ENCODE data around the gene SLC22A13.

Gene SLC22A13

GRCh38 chr3:38260474-38260873 is 5.1 kb upstream of the SLC22A13 start:
- Histone ChIP-seq H3K27ac (ENCODE audit: low read length) (no peak overlapping the region), H3K4me3 (ENCODE audit: low read length) (no peak overlapping the region), H3K36me3 (ENCODE audit: control insufficient read depth, insufficient read depth, low read length) (no peaks in the 10 kb centered on the region), H3K9me3 (ENCODE audit: control insufficient read depth, insufficient read depth, low read length) (no peaks in the 10 kb centered on the region), H3K27me3 (ENCODE audit: control insufficient read depth, insufficient read depth, low read length) (no peaks in the 10 kb centered on the region), H3K4me1 (ENCODE audit: control insufficient read depth, insufficient read depth, low read length) (no peaks in the 10 kb centered on the region)
- DNase-seq (ENCODE audit: low read depth, low spot score): no peak
- no CpG with 5 or more reads among the region's 2 CpGs for WGBS (ENCODE audit: insufficient coverage, insufficient read length)

DNA sequence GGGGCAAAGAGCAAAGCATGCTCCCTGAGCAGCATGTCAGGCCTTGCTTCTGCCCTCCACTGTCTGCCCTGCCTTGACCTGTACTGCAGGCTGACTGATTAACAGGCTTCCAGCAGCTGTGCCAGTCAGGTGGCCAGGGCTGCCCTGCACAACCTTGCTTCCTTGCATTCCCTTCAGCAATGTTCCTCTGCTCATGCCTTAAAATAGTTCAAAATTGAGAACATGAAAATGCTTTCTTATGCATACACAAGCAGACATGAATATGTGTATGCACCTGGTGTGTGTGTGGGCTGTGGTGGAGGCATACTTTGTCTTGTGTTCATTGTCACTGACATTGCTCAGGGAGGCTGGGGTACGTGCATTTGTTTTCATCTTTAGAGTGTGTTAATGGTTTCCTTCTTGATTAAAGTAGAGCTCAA is 1.2 kb upstream of the SLC22A13 start:
- H3K27me3 ChIP-seq (ENCODE audit: control insufficient read depth, insufficient read depth, low read length): no peaks in the 10 kb centered on the region
- H3K27ac ChIP-seq (ENCODE audit: low read length): no peak overlapping the region
- WGBS (ENCODE audit: insufficient coverage, insufficient read length): no CpG with 5 or more reads among the region's 1 CpG
- DNase-seq (ENCODE audit: low read depth, low spot score): no peak
- no peaks in the 10 kb centered on the region for H3K9me3 ChIP-seq (ENCODE audit: control insufficient read depth, insufficient read depth, low read length)
- no peaks in the 10 kb centered on the region; the same call in 1 of the 2 replicates for H3K4me1 ChIP-seq (ENCODE audit: control insufficient read depth, insufficient read depth, low read length)
- no peaks in the 10 kb centered on the region for H3K36me3 ChIP-seq (ENCODE audit: control insufficient read depth, insufficient read depth, low read length)
- no peak overlapping the region for H3K4me3 ChIP-seq (ENCODE audit: low read length)

DNA sequence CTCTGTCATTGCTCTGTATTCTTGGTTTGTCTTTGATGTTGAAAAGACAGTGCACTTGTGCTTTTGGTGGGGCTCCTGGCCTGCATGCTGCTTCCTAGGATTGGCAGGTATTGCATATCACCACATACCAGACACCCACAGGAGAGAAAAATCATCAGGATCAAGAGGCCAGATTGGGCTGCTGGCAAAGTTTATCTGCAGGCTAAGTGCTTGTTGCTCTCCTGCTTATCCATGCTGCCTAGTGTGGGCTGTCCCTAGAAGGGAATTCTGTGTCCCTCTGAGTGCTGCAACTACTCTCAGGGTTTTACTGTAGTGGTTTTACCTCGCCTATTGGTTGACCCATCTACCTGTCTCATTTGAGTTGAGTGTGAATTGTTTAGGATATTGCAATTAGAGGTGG is 833 bp upstream of the SLC22A13 start:
- Histone ChIP-seq H3K27ac (ENCODE audit: low read length) (no peak overlapping the region), H3K4me1 (ENCODE audit: control insufficient read depth, insufficient read depth, low read length) (no peaks in the 10 kb centered on the region; the same call in 1 of the 2 replicates), H3K27me3 (ENCODE audit: control insufficient read depth, insufficient read depth, low read length) (no peaks in the 10 kb centered on the region), H3K9me3 (ENCODE audit: control insufficient read depth, insufficient read depth, low read length) (no peaks in the 10 kb centered on the region), H3K4me3 (ENCODE audit: low read length) (no peak overlapping the region), H3K36me3 (ENCODE audit: control insufficient read depth, insufficient read depth, low read length) (no peaks in the 10 kb centered on the region)
- DNase-seq (ENCODE audit: low read depth, low spot score): no peak
- no CpG with 5 or more reads among the region's 1 CpG for WGBS (ENCODE audit: insufficient coverage, insufficient read length)

DNA sequence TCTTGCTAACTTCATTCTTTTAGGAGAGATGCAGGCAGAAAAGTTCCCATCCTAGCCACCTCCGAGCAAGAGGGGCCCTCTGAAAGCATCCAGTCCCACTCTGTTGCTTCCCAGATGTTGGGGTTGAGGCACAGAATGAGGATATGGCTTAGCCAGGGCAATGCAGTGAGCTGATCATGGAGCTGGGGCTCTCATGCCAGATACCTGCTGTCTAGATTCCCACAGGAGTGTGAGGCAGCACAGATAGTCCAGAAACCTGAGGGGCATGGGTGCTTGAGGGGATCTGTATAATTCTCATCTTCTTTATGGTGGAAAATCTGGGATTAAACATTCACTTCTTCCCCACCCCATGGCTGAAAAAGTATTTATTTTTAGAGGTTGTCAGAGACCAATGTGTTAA is 1.2 kb downstream of the SLC22A13 start:
- DNase-seq (ENCODE audit: low read depth, low spot score): no peak
- Histone ChIP-seq H3K4me3 (ENCODE audit: low read length) (no peak overlapping the region), H3K9me3 (ENCODE audit: control insufficient read depth, insufficient read depth, low read length) (no peaks in the 10 kb centered on the region), H3K27ac (ENCODE audit: low read length) (no peak overlapping the region), H3K4me1 (ENCODE audit: control insufficient read depth, insufficient read depth, low read length) (no peaks in the 10 kb centered on the region; the same call in 1 of the 2 replicates), H3K27me3 (ENCODE audit: control insufficient read depth, insufficient read depth, low read length) (no peaks in the 10 kb centered on the region), H3K36me3 (ENCODE audit: control insufficient read depth, insufficient read depth, low read length) (no peaks in the 10 kb centered on the region)
- WGBS (ENCODE audit: insufficient coverage, insufficient read length): no CpG with 5 or more reads among the region's 1 CpG

DNA sequence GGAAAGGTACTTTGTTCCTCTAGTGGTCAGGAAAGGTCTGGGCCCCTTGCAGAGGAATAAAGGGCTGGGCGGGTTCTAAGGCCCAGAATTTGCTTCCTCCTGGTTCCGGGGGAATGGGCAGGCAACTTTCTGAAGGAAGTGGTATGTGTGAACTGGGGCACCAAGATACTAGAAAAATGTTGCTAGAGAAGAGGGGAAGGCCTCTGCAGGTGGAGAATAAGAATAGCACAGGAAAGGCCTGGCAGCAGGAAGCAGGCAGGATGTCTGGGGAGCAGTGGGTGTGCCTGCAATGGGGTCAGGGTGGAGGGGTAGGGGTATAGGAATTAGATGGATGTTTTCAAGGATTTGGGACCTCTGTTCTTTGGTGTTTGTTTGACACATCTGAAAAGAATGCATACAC is 2.0 kb downstream of the SLC22A13 start:
- H3K36me3 ChIP-seq (ENCODE audit: control insufficient read depth, insufficient read depth, low read length): no peaks in the 10 kb centered on the region
- no CpG with 5 or more reads among the region's 2 CpGs for WGBS (ENCODE audit: insufficient coverage, insufficient read length)
- H3K27ac ChIP-seq (ENCODE audit: low read length): no peak overlapping the region
- no peak for DNase-seq (ENCODE audit: low read depth, low spot score)
- H3K9me3 ChIP-seq (ENCODE audit: control insufficient read depth, insufficient read depth, low read length): no peaks in the 10 kb centered on the region
- no peaks in the 10 kb centered on the region; the same call in 1 of the 2 replicates for H3K4me1 ChIP-seq (ENCODE audit: control insufficient read depth, insufficient read depth, low read length)
- H3K4me3 ChIP-seq (ENCODE audit: low read length): no peak overlapping the region
- H3K27me3 ChIP-seq (ENCODE audit: control insufficient read depth, insufficient read depth, low read length): no peaks in the 10 kb centered on the region

DNA sequence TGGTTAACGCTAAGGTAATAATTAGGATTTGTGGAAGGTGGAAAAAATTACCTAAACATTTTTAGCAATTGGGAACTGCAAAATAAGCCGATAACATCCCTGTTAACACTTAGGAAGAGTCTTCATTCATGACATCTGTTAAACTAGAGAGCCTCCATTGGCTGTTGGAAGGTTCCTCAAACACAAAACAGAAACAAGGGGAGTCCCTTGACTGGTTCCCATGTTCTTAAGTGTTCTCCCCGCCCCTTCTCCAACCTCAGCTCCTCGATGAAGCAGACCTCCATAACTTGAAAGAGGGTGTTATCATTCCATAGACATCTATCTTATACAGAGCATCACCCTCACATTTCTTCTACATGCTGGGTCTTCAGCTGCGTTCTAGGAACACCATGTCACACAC is 2.5 kb downstream of the SLC22A13 start:
- Histone ChIP-seq H3K9me3 (ENCODE audit: control insufficient read depth, insufficient read depth, low read length) (no peaks in the 10 kb centered on the region), H3K27me3 (ENCODE audit: control insufficient read depth, insufficient read depth, low read length) (no peaks in the 10 kb centered on the region), H3K4me1 (ENCODE audit: control insufficient read depth, insufficient read depth, low read length) (no peaks in the 10 kb centered on the region; the same call in 1 of the 2 replicates), H3K36me3 (ENCODE audit: control insufficient read depth, insufficient read depth, low read length) (no peaks in the 10 kb centered on the region), H3K27ac (ENCODE audit: low read length) (no peak overlapping the region), H3K4me3 (ENCODE audit: low read length) (no peak overlapping the region)
- WGBS (ENCODE audit: insufficient coverage, insufficient read length): no CpG with 5 or more reads among the region's 5 CpGs
- no peak for DNase-seq (ENCODE audit: low read depth, low spot score)

GRCh38 chr3:38268522-38268921 is 2.9 kb downstream of the SLC22A13 start:
- Histone ChIP-seq H3K27me3 (ENCODE audit: control insufficient read depth, insufficient read depth, low read length) (no peaks in the 10 kb centered on the region), H3K4me1 (ENCODE audit: control insufficient read depth, insufficient read depth, low read length) (no peaks in the 10 kb centered on the region; the same call in 1 of the 2 replicates), H3K4me3 (ENCODE audit: low read length) (no peak overlapping the region), H3K27ac (ENCODE audit: low read length) (no peak overlapping the region), H3K36me3 (ENCODE audit: control insufficient read depth, insufficient read depth, low read length) (no peaks in the 10 kb centered on the region), H3K9me3 (ENCODE audit: control insufficient read depth, insufficient read depth, low read length) (no peaks in the 10 kb centered on the region)
- no CpG with 5 or more reads among the region's 1 CpG for WGBS (ENCODE audit: insufficient coverage, insufficient read length)
- no peak for DNase-seq (ENCODE audit: low read depth, low spot score)

DNA sequence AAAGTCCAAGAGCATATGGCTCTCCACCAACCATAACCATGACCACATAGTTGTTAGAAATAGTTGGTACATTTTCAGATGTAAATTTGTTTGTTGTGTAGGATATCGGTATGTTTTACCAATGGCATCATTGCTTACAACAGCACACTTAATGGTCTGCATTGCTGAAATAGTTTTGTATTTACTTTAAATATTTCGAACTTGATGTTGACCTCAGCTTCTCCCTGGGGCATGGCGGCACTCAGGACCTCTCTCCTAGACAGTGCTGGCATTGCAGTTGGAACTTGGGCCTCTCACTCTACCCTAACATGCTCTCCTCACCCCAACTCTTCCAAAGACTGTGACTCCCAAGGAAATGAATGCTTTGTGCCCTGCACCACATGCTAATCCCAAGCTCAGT is 5.0 kb downstream of the SLC22A13 start:
- Histone ChIP-seq H3K9me3 (ENCODE audit: control insufficient read depth, insufficient read depth, low read length) (no peaks in the 10 kb centered on the region), H3K27me3 (ENCODE audit: control insufficient read depth, insufficient read depth, low read length) (no peaks in the 10 kb centered on the region), H3K4me1 (ENCODE audit: control insufficient read depth, insufficient read depth, low read length) (no peaks in the 10 kb centered on the region; the same call in 1 of the 2 replicates), H3K4me3 (ENCODE audit: low read length) (no peak overlapping the region), H3K27ac (ENCODE audit: low read length) (no peak overlapping the region), H3K36me3 (ENCODE audit: control insufficient read depth, insufficient read depth, low read length) (no peaks in the 10 kb centered on the region)
- DNase-seq (ENCODE audit: low read depth, low spot score): no peak
- no CpG with 5 or more reads among the region's 3 CpGs for WGBS (ENCODE audit: insufficient coverage, insufficient read length)

DNA sequence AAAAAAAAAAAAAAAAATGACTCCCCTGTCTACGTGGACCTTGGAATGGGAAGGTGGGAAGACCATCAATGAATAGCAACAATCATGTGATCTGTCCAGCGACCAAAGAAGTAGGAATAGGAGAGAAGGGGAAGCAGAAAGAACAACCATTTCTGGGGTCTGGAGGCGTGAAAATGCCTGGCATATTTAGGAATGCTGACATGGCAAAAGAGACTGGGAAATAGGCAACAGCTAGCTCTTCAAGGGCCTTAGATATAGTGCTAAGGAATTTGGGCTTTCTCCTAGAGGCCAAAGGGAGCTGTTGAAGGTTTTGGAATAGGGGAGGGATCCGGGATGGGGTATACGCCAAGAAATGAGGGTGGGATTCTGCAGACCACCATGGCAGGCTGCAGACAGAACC is 5.9 kb downstream of the SLC22A13 start:
- no peak for DNase-seq (ENCODE audit: low read depth, low spot score)
- no peaks in the 10 kb centered on the region for H3K9me3 ChIP-seq (ENCODE audit: control insufficient read depth, insufficient read depth, low read length)
- no CpG with 5 or more reads among the region's 5 CpGs for WGBS (ENCODE audit: insufficient coverage, insufficient read length)
- H3K4me3 ChIP-seq (ENCODE audit: low read length): no peak overlapping the region
- no peak overlapping the region for H3K27ac ChIP-seq (ENCODE audit: low read length)
- H3K36me3 ChIP-seq (ENCODE audit: control insufficient read depth, insufficient read depth, low read length): no peaks in the 10 kb centered on the region
- no peaks in the 10 kb centered on the region; the same call in 1 of the 2 replicates for H3K4me1 ChIP-seq (ENCODE audit: control insufficient read depth, insufficient read depth, low read length)
- H3K27me3 ChIP-seq (ENCODE audit: control insufficient read depth, insufficient read depth, low read length): no peaks in the 10 kb centered on the region

GRCh38 chr3:38274864-38275649 is 9.4 kb downstream of the SLC22A13 start:
- no peak for DNase-seq (ENCODE audit: low read depth, low spot score)
- no peak overlapping the region for H3K27ac ChIP-seq (ENCODE audit: low read length)
- no CpG with 5 or more reads among the region's 21 CpGs for WGBS (ENCODE audit: insufficient coverage, insufficient read length)
- no peaks in the 10 kb centered on the region for H3K4me1 ChIP-seq (ENCODE audit: control insufficient read depth, insufficient read depth, low read length)
- no peaks in the 10 kb centered on the region for H3K27me3 ChIP-seq (ENCODE audit: control insufficient read depth, insufficient read depth, low read length)
- no peaks in the 10 kb centered on the region for H3K36me3 ChIP-seq (ENCODE audit: control insufficient read depth, insufficient read depth, low read length)
- H3K4me3 ChIP-seq (ENCODE audit: low read length): no peak overlapping the region; the same call in 1 of the 2 replicates
- H3K9me3 ChIP-seq (ENCODE audit: control insufficient read depth, insufficient read depth, low read length): no peaks in the 10 kb centered on the region

- no CpG with 5 or more reads among the region's 8 CpGs for WGBS (ENCODE audit: insufficient coverage, insufficient read length)
- no peak overlapping the region for H3K27ac ChIP-seq (ENCODE audit: low read length)
- no peaks in the 10 kb centered on the region for H3K9me3 ChIP-seq (ENCODE audit: control insufficient read depth, insufficient read depth, low read length)
- H3K27me3 ChIP-seq (ENCODE audit: control insufficient read depth, insufficient read depth, low read length): no peaks in the 10 kb centered on the region
- H3K4me3 ChIP-seq (ENCODE audit: low read length): no peak overlapping the region
- DNase-seq (ENCODE audit: low read depth, low spot score): no peak
- no peaks in the 10 kb centered on the region for H3K4me1 ChIP-seq (ENCODE audit: control insufficient read depth, insufficient read depth, low read length)
- H3K36me3 ChIP-seq (ENCODE audit: control insufficient read depth, insufficient read depth, low read length): no peaks in the 10 kb centered on the region
Observed at GRCh38 chr3:38275658-38276057, 10.0 kb downstream of the SLC22A13 start.
